Measurements from ENCODE around the gene ENOPH1. TPM values are rescaled to one million over a fixed set of nuclear protein-coding genes. Genes with fewer than 3 reads are reported as not detected.

ENOPH1 gene
- total and polyA plus RNA-seq, 2 of the 4 experiments (the other 2 are of a cell fraction): 18.0 to 36.0 TPM

GRCh38 chr4:82436780-82437179 is 6.4 kb downstream of the ENOPH1 start:
- H2AK5ac ChIP-seq (ENCODE audit: low read depth, low read length): no peak overlapping the region
- H2BK120ac ChIP-seq (ENCODE audit: low read depth, low read length): no peak overlapping the region
- H4K91ac ChIP-seq (ENCODE audit: insufficient read depth, low read depth, low read length): no peak overlapping the region
- no peak overlapping the region for H3K4ac ChIP-seq (ENCODE audit: low read depth, low read length)
- H4K8ac ChIP-seq (ENCODE audit: low read depth in 2 of 2, low read length in 2 of 2): no peak overlapping the region
- H3K9me3 ChIP-seq (ENCODE audit: control insufficient read depth, insufficient read depth, low read length): no peaks in the 10 kb centered on the region
- H2BK20ac ChIP-seq (ENCODE audit: low read depth, low read length): no peak overlapping the region
- ATAC-seq (ENCODE audit: low read depth): no peak
- CTCF ChIA-PET: interaction anchor here (0.5 kb wide), 1 partner anchor 1588 kb away, joined by 3 read pairs; no protein-coding TSS in a partner anchor
- H3K27me3 ChIP-seq (ENCODE audit: control insufficient read depth, insufficient read depth, low read length): no peaks in the 10 kb centered on the region
- peaks cover 3% of the 10 kb centered on the region for H3K4me1 ChIP-seq (ENCODE audit: control insufficient read depth, insufficient read depth, low read length)
- in situ Hi-C loops (cut with MboI; ENCODE audit: low sequenced_read_pairs): loop anchor here (25.0 kb wide), 1 partner anchor 601 kb away; the partner anchor contains the start of gene COPS4
- no peak overlapping the region for H2BK15ac ChIP-seq (ENCODE audit: low read depth, low read length)
- no peak overlapping the region for H3K23ac ChIP-seq (ENCODE audit: low read depth, low read length)
- H3K56ac ChIP-seq (ENCODE audit: extremely low read depth, insufficient read depth, low read length): no peak overlapping the region
- H4K20me1 ChIP-seq (ENCODE audit: insufficient read depth, low read length): peaks cover 31% of the 10 kb centered on the region
- H2AK9ac ChIP-seq (replicated peaks; ENCODE audit: low read depth, low read length, poor library complexity): no peak overlapping the region
- WGBS, 2 experiments (ENCODE audit: extremely low coverage in 2 of 2, insufficient read length in 1 of 2): no CpG with 5 or more reads among the region's 4 CpGs
- H3K18ac ChIP-seq (ENCODE audit: low read depth, low read length): no peak overlapping the region
- H3K4me3 ChIP-seq (ENCODE audit: insufficient read depth, low read depth, low read length): no peak overlapping the region
- POLR2A ChIA-PET (ENCODE audit: unreplicated experiment): interaction anchor here (1.1 kb wide), 1 partner anchor 12 kb away, joined by 4 read pairs; no protein-coding TSS in a partner anchor
- H3K4me2 ChIP-seq (ENCODE audit: low read depth, low read length): no peak overlapping the region
- H4K5ac ChIP-seq (ENCODE audit: low read depth, low read length): no peak overlapping the region
- intact Hi-C loops (cut with micrococcal nuclease): no loop called here
- no peaks in the 10 kb centered on the region for H3K36me3 ChIP-seq (ENCODE audit: control insufficient read depth, insufficient read depth, low read length)
- no peak overlapping the region for H3K14ac ChIP-seq (replicated peaks; ENCODE audit: low read depth, low read length)
- no peak for DNase-seq
- H3K9ac ChIP-seq (ENCODE audit: low read depth, low read length): no peak overlapping the region
- no TSS peak for BruUV-seq (replicated peaks)
- H2BK5ac ChIP-seq (ENCODE audit: low read depth, low read length, poor library complexity, severe bottlenecking): no peak overlapping the region
- TF ChIP-seq POLR2A (IDR thresholded peaks at IDR 0.05; ENCODE audit: low read depth, low read length) (no peak), ELK1 (IDR thresholded peaks at IDR 0.05; ENCODE audit: borderline replicate concordance, low read depth, low read length) (no peak), RCOR1 (IDR thresholded peaks at IDR 0.05; ENCODE audit: insufficient replicate concordance, low read length) (no peak), MAFK (IDR thresholded peaks at IDR 0.05; ENCODE audit: low read depth, low read length) (no peak), RAD21 (IDR thresholded peaks at IDR 0.05; ENCODE audit: low read length) (no peak), BHLHE40 (IDR thresholded peaks at IDR 0.05; ENCODE audit: low read depth, low read length) (no peak), CHD1 (IDR thresholded peaks at IDR 0.05; ENCODE audit: low read depth, low read length) (no peak), SMC3 (IDR thresholded peaks at IDR 0.05; ENCODE audit: low read depth, low read length) (no peak), RFX5 (IDR thresholded peaks at IDR 0.05; ENCODE audit: low read depth, low read length) (no peak), MXI1 (IDR thresholded peaks at IDR 0.05; ENCODE audit: borderline replicate concordance, low read depth, low read length) (no peak), FOS (IDR thresholded peaks at IDR 0.05; ENCODE audit: low read depth, low read length) (no peak), CEBPB (IDR thresholded peaks at IDR 0.05; ENCODE audit: low read depth, low read length) (no peak), MAZ (IDR thresholded peaks at IDR 0.05; ENCODE audit: borderline replicate concordance, low read depth, low read length) (no peak), NFE2L2 (IDR thresholded peaks at IDR 0.05; ENCODE audit: low read depth, low read length) (no peak)
- TF ChIP-seq, protein P1, sequence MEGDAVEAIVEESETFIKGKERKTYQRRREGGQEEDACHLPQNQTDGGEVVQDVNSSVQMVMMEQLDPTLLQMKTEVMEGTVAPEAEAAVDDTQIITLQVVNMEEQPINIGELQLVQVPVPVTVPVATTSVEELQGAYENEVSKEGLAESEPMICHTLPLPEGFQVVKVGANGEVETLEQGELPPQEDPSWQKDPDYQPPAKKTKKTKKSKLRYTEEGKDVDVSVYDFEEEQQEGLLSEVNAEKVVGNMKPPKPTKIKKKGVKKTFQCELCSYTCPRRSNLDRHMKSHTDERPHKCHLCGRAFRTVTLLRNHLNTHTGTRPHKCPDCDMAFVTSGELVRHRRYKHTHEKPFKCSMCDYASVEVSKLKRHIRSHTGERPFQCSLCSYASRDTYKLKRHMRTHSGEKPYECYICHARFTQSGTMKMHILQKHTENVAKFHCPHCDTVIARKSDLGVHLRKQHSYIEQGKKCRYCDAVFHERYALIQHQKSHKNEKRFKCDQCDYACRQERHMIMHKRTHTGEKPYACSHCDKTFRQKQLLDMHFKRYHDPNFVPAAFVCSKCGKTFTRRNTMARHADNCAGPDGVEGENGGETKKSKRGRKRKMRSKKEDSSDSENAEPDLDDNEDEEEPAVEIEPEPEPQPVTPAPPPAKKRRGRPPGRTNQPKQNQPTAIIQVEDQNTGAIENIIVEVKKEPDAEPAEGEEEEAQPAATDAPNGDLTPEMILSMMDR (conservative IDR thresholded peaks at IDR 0.05; ENCODE audit: low read depth, low read length): no peak
- TF ChIP-seq, protein P2, sequence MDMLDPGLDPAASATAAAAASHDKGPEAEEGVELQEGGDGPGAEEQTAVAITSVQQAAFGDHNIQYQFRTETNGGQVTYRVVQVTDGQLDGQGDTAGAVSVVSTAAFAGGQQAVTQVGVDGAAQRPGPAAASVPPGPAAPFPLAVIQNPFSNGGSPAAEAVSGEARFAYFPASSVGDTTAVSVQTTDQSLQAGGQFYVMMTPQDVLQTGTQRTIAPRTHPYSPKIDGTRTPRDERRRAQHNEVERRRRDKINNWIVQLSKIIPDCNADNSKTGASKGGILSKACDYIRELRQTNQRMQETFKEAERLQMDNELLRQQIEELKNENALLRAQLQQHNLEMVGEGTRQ (IDR thresholded peaks at IDR 0.05; ENCODE audit: low read depth, low read length): no peak
- peaks cover 41 to 80% of the 10 kb centered on the region in 2 experiments for H3K79me1 ChIP-seq (ENCODE audit: low read depth in 1 of 2, low read length in 2 of 2)
- H2AFZ ChIP-seq (replicated peaks; ENCODE audit: low read length, poor library complexity): no peak overlapping the region
- dilution Hi-C loops (cut with HindIII; ENCODE audit: low sequenced_read_pairs, unreplicated experiment): no loop called here
- peaks cover 17% of the 10 kb centered on the region for H3K9me1 ChIP-seq (ENCODE audit: insufficient read depth, low read length)
- no peak overlapping the region for H3K27ac ChIP-seq (ENCODE audit: insufficient read depth, low read length)
